ENCODE data around the gene RPN2.

RPN2 gene

GRCh38 chr20:37261714-37262113 lies 82.6 kb downstream of the RPN2 start, which contains the start of gene GHRH:
Gene GHRH, minus strand, starts transcription at chr20:37261814. Its CDS starts 4,925 bp downstream, at chr20:37256889.
- DNase-seq (ENCODE audit: low read depth in 3 of 3, low spot score in 1 of 3): no peak

- DNase-seq (ENCODE audit: low read depth in 3 of 3, low spot score in 1 of 3): no peak
These were observed 83.4 kb downstream of the RPN2 start for GRCh38 chr20:37262505-37262904.

DNA sequence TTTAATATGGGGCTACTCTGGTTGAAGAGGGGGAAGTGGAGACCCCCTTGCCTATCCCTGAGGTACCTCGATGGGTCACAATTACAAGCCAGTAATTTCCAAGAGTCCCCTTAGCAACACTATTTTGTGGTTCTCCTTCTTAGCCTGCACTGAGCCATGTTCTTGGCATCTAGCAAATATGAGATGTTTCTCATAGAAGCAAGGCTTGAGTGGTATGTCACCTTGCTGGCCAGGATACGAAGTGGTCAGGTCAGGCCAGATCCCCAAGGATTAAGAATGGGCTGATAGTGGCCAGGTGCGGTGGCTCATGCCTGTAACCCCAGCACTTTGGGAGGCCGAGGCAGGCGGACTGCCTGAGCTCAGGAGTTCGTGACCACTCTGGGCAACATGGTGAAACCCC lies 84.6 kb downstream of the RPN2 start:
- no peak for DNase-seq (ENCODE audit: low read depth in 3 of 3, low spot score in 1 of 3)

DNA sequence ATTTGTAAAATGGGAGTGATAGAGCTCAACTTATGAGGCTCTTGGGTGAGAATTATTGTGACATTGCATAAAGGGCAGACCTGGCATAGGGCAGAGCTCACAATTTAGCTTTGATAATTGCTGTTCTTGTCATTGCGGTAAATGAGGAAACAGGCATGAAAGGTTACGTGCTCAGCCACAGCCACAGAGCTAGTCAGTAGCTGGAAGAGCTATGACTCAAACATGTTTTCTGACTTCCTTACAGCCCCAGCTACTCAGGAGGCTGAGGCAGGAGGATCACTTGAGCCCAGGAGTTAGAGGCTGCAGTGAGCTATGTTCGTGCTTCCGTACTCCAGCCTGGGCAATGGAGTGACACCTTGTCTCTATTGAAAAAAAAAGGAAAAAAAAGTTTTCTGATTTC lies 86.0 kb downstream of the RPN2 start:
- no peak for DNase-seq (ENCODE audit: low read depth in 3 of 3, low spot score in 1 of 3)

GRCh38 chr20:37266940-37267666 lies 88.0 kb downstream of the RPN2 start:
- no peak for DNase-seq (ENCODE audit: low read depth in 3 of 3, low spot score in 1 of 3)

- no peak for DNase-seq (ENCODE audit: low read depth in 3 of 3, low spot score in 1 of 3)
These were observed 88.7 kb downstream of the RPN2 start for GRCh38 chr20:37267667-37268313.

- no peak for DNase-seq (ENCODE audit: low read depth in 3 of 3, low spot score in 1 of 3)
These were observed 91.7 kb downstream of the RPN2 start for GRCh38 chr20:37270576-37271420.

GRCh38 chr20:37271421-37271768 lies 92.3 kb downstream of the RPN2 start:
- DNase-seq (ENCODE audit: low read depth in 3 of 3, low spot score in 1 of 3): no peak

- no peak for DNase-seq (ENCODE audit: low read depth in 3 of 3, low spot score in 1 of 3)
These were observed 94.9 kb downstream of the RPN2 start for GRCh38 chr20:37273988-37274387.

DNA sequence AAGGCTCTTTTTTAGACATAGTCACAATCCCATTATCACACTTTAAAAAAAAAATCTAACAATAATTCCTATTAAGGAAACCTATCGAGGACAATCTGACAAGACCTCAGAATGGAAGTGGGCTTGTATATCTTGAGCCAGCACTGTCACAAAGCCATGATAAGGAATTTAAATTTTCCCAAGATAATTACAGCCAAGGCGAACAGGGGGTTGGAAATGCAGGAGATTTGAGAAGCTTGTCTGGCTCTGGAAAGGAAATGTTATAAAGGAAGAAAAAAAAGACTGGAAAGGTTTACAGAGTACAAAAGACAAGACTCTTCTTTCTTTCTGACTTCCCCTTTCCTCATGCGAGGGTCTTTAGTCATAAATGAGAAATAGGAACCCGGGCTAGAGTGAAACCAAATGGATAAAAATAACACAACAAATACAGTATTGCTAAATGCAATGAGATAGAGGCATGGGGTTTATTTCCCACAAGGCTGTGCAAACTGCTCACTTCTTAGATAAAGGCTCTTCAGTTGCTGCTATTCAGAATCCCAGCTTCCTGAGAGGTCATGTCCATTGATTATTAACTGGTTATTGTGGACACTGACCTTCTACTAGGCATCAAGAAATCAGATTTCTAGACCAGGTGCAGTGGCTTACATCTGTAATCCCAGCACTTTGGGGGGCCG lies 95.9 kb downstream of the RPN2 start:
- no peak for DNase-seq (ENCODE audit: low read depth in 3 of 3, low spot score in 1 of 3)

- no peak for DNase-seq (ENCODE audit: low read depth in 3 of 3, low spot score in 1 of 3)
These were observed 97.5 kb downstream of the RPN2 start for GRCh38 chr20:37276494-37277252.

- no peak for DNase-seq (ENCODE audit: low read depth in 3 of 3, low spot score in 1 of 3)
These were observed 98.1 kb downstream of the RPN2 start for GRCh38 chr20:37277253-37277593.

- no peak for DNase-seq (ENCODE audit: low read depth in 3 of 3, low spot score in 1 of 3)
These were observed 99.9 kb downstream of the RPN2 start for GRCh38 chr20:37278966-37279590.

GRCh38 chr20:37279820-37280219 lies 100.7 kb downstream of the RPN2 start:
- no peak for DNase-seq (ENCODE audit: low read depth in 3 of 3, low spot score in 1 of 3)

DNA sequence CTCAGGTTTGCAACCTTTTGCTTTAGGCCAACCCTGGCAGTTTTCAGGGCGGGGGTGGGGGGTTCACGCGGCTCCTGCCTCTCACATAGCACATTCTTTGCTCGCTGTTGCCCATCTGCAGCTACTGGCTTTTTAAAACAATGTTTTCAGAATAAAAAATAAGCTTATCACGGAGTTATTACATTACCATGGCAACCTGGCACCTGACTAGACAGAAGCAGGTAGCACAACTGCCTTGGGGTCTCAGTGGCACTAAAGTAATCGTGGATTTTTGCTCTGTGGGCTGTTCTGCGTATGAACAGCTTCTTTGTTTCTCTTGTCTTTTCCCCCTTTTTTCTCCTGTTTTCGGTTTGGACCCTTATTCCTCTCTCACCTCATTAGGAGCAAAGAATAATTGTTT lies 101.3 kb downstream of the RPN2 start:
- no peak for DNase-seq (ENCODE audit: low read depth in 3 of 3, low spot score in 1 of 3)

DNA sequence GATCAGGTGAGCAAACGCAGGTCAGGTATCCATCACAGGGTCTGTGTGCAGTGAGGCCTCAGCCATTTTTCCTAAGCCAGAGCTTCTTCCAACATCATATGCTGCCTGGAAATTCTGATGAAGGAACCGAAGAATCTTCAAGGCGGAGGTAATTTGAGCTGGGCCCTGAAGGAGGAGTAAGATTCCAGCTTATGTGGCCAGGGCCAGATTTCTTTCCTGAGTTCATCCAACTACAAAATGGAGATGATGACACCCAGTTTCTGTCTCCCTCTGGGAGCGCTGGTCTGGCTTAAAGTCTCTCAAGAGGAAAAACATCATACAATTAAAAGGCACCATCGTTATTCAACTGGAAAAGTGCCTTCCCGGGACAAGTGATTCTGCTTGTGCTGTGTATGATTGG lies 103.4 kb downstream of the RPN2 start:
- no peak for DNase-seq (ENCODE audit: low read depth in 3 of 3, low spot score in 1 of 3)

- DNase-seq (ENCODE audit: low read depth in 3 of 3, low spot score in 1 of 3): no peak
These were observed 104.5 kb downstream of the RPN2 start for GRCh38 chr20:37283530-37284195.

- no peak for DNase-seq (ENCODE audit: low read depth in 3 of 3, low spot score in 1 of 3)
These were observed 105.6 kb downstream of the RPN2 start for GRCh38 chr20:37284691-37285161.

DNA sequence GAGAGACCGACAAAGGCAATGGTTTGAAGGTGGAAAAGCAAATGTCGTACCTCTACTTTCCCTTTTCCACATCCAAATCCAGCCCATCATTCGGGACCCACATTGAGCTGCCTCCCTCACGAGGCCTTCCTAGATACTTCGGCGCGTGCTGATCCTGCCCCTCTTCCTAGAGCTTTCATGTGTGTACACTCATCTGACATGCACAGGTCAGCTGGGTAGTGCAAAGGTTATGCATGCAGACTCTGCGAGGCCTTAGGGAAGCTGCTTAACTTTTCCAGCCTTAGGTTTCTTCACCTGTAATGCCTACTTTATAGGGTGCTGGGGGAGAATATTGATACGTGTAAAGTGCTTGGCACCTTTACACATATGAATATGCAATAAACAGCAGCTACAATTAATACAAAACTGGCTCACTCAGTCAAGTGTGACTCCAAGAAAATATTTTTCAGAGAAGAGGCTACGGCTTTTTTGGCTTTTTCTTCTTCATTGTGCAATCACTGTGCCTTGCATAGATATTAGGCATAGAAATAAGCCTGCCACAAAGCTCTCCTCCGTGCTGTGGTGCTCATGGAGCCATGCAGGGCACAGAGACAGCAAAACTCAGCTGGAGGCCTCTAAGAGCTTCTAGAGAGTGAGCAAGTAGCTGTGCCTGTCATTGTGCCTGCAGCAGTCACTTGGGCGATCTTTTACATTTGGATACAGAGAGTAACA lies 106.7 kb downstream of the RPN2 start:
- DNase-seq (ENCODE audit: low read depth in 3 of 3, low spot score in 1 of 3): no peak

Data from stimulated activated CD4-positive, alpha-beta T cell treated with anti-CD3 and anti-CD28 coated beads, TNF-alpha, amount 100 ng/mL, for 1 hour (primary cell).